ENCODE data around the gene FAM89B. TPM values are rescaled to one million over a fixed set of nuclear protein-coding genes. Genes with fewer than 3 reads are reported as not detected.

Gene FAM89B
- total RNA-seq, 1 donor from 2014 or later: 184 TPM

DNA sequence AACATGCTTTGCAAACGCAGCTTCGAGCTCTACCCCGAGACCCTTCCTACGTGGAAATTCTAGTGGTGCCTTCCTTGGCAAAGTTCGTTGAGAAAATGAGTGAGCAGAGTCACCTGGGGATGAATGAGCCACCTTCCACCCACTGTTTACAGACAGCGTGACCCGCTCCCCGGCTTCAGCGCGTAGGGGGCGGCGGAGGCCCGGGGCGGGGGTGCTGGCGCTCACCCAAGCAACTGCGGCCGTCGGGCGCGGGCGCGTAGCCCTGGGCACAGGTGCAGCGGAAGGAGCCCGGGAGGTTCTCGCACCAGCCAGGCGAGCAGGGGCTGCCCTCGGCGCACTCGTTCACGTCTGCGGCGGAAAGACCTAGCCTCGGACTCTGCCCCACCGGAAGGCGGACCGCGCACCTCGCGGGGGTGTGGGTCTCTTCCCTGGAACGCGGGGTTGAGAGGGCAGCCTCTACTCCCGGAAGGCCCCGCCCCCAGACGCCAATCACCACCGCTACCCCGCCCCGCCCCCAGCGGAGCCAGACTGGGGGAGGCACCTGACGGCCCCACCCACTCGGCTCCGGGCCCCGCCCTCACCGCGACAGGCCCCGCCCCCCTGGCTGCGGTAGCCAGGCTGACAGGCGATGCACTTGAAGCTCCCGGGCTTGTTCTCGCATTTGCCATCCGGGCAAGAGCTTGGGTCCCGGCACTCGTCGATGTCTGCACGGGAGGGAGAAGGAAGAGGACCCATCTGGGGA, 25.9 kb upstream of the FAM89B start:
- peaks cover 48% of the 10 kb centered on the region for H3K27me3 Mint-ChIP-seq (ENCODE audit: unreplicated experiment)
- H3K9me3 Mint-ChIP-seq (ENCODE audit: unreplicated experiment): peaks cover 19% of the 10 kb centered on the region
- H3K4me3 Mint-ChIP-seq (ENCODE audit: unreplicated experiment): peak overlapping the region; percentile 68
- peaks cover 5% of the 10 kb centered on the region for H3K4me1 Mint-ChIP-seq (ENCODE audit: low read depth, unreplicated experiment)
- H3K36me3 Mint-ChIP-seq (ENCODE audit: unreplicated experiment): no peaks in the 10 kb centered on the region
- DNase-seq: peak; percentile 91
- TF ChIP-seq, protein P1, sequence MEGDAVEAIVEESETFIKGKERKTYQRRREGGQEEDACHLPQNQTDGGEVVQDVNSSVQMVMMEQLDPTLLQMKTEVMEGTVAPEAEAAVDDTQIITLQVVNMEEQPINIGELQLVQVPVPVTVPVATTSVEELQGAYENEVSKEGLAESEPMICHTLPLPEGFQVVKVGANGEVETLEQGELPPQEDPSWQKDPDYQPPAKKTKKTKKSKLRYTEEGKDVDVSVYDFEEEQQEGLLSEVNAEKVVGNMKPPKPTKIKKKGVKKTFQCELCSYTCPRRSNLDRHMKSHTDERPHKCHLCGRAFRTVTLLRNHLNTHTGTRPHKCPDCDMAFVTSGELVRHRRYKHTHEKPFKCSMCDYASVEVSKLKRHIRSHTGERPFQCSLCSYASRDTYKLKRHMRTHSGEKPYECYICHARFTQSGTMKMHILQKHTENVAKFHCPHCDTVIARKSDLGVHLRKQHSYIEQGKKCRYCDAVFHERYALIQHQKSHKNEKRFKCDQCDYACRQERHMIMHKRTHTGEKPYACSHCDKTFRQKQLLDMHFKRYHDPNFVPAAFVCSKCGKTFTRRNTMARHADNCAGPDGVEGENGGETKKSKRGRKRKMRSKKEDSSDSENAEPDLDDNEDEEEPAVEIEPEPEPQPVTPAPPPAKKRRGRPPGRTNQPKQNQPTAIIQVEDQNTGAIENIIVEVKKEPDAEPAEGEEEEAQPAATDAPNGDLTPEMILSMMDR (IDR thresholded peaks at IDR 0.05; ENCODE audit: partially characterized antibody, unreplicated experiment): no peak
- no peak overlapping the region for H3K27ac Mint-ChIP-seq (ENCODE audit: unreplicated experiment)

DNA sequence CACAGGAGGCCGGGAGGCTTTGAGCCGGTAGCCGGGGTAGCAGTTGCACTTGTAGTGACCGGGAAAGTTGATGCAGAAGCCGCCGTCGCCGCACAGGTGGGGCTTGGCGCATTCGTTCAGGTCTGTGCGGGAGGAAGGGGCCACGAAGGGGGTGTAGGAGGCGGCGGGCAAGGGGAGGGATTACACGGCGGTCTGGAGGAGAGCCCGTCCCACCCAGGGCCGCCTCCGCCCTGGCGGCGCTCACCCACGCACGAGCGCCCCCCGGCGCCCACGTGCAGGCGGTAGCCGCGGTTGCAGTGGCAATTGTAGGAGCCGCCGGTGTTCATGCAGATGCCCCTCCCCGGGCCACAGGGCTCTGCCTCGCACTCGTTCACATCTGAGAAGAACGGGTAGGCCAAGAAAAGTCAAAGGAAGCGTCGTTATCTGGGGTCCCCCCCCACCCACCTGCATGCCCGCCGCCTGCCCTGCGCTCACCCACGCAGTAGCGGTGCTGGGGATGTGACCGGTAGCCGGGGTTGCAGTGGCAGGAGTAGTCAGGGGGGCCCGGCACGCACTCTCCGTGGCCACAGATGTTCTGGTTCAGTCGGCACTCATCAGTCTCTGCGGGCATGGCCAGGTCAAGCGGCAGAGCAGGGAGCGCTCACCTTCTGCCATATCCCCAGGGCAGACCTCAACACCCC, 24.8 kb upstream of the FAM89B start:
- peaks cover 24% of the 10 kb centered on the region for H3K9me3 Mint-ChIP-seq (ENCODE audit: unreplicated experiment)
- DNase-seq: no peak
- no peak overlapping the region for H3K27ac Mint-ChIP-seq (ENCODE audit: unreplicated experiment)
- TF ChIP-seq, protein P1 (IDR thresholded peaks at IDR 0.05; ENCODE audit: partially characterized antibody, unreplicated experiment): no peak
- H3K27me3 Mint-ChIP-seq (ENCODE audit: unreplicated experiment): peaks cover 51% of the 10 kb centered on the region
- H3K4me3 Mint-ChIP-seq (ENCODE audit: unreplicated experiment): peak overlapping the region; percentile 58
- peaks cover 11% of the 10 kb centered on the region for H3K4me1 Mint-ChIP-seq (ENCODE audit: low read depth, unreplicated experiment)
- no peaks in the 10 kb centered on the region for H3K36me3 Mint-ChIP-seq (ENCODE audit: unreplicated experiment)

DNA sequence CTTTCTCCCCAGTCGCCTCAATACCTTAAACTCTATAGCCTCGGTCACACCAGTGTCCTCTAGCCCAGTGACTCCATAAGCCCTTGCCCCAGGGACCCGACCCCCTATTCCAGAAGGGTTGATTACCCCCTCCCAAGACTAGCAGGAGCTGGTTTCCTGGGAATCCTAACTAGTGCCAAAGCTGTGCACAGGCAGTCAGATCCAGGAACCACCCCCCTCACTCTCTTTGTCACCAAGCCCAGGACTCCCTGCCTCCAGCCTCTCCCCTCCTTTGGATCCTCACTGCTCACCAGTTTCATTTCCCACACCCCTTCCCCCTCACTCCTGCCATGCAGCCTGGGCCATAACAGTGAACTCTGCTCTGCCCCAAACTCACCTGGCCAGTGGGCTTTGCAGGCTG, 23.9 kb upstream of the FAM89B start:
- H3K4me3 Mint-ChIP-seq (ENCODE audit: unreplicated experiment): peak overlapping the region; percentile 58

DNA sequence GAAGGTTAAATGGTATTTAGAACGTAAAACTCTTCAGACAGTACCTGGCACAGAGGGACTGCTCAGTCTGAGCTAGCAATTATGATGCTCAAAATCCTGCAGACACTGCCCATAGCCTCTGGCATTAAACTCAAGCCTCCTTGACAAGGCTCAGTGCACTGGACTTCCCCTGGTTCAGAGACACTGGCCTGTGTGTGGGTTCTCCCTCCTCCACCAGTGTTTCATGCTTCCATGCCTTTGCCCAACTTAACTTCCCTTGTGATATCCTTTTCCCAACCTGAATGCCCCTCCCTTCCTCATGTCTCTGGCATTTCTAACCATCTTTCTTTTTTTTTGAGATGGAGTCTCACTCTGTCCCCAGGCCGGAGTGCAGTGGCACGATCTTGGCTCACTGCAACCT, 23.2 kb upstream of the FAM89B start:
- H3K27me3 Mint-ChIP-seq (ENCODE audit: unreplicated experiment): peaks cover 39% of the 10 kb centered on the region
- no peak overlapping the region for H3K4me3 Mint-ChIP-seq (ENCODE audit: unreplicated experiment)
- no peaks in the 10 kb centered on the region for H3K36me3 Mint-ChIP-seq (ENCODE audit: unreplicated experiment)
- H3K9me3 Mint-ChIP-seq (ENCODE audit: unreplicated experiment): peaks cover 23% of the 10 kb centered on the region
- no peak for DNase-seq
- peaks cover 7% of the 10 kb centered on the region for H3K4me1 Mint-ChIP-seq (ENCODE audit: low read depth, unreplicated experiment)
- H3K27ac Mint-ChIP-seq (ENCODE audit: unreplicated experiment): no peak overlapping the region
- TF ChIP-seq, protein P1 (IDR thresholded peaks at IDR 0.05; ENCODE audit: partially characterized antibody, unreplicated experiment): no peak

More for the DNA sequence above, 23.9 kb upstream of the FAM89B start:
- peaks cover 11% of the 10 kb centered on the region for H3K4me1 Mint-ChIP-seq (ENCODE audit: low read depth, unreplicated experiment)
- H3K9me3 Mint-ChIP-seq (ENCODE audit: unreplicated experiment): peaks cover 25% of the 10 kb centered on the region
- no peak for DNase-seq
- H3K27me3 Mint-ChIP-seq (ENCODE audit: unreplicated experiment): peaks cover 44% of the 10 kb centered on the region
- no peak overlapping the region for H3K27ac Mint-ChIP-seq (ENCODE audit: unreplicated experiment)
- TF ChIP-seq, protein P1 (IDR thresholded peaks at IDR 0.05; ENCODE audit: partially characterized antibody, unreplicated experiment): no peak
- H3K36me3 Mint-ChIP-seq (ENCODE audit: unreplicated experiment): no peaks in the 10 kb centered on the region

Data from glutamatergic neuron (in vitro differentiated cells).